ENCODE measurements around the gene RDH5. TPM values are rescaled to one million over a fixed set of nuclear protein-coding genes. Genes with fewer than 3 reads are reported as not detected.

The RDH5 gene
- total and polyA plus RNA-seq, 2 donors from 2014 or later: 11.1 to 30.2 TPM

DNA sequence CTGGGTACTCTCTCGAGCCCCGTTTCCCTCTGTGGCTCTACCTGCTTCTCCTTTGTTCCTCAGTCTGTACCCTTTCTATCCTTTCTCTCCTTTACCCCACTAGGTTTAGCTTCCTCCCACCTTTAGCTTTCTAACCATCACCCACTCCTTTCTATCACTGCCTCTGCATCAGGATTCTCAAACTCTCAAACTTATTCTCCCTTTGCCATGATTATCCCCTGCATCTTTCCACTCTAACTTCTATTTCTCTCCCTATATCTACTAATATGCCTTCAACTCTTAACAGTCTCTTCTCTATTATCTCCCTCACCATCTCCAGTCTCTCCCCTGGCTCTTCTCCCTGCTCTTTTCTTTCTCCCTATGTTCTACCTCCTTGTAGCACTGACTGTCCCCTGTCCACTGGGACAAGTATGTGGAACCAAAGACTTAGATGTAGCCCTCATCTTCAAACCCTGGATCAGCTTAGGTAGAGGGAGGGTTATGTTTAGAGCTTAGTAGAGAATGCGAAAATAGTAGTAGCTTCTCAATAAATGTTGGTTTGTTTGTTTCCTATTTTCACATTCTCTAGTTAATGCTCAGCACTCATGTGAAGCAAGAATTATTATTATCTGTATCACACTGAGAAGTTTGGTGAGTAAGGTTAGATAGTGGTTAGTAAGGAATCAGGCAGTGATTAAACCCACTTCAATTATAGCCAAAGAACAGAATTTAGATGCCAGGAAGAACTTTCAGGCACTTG lies 26.1 kb downstream of the RDH5 start:
- Histone ChIP-seq H3K27ac (ENCODE audit: low read depth in 2 of 2, low read length in 2 of 2) (no peak overlapping the region), H3K9me3 (ENCODE audit: control insufficient read depth in 2 of 3, insufficient read depth in 1 of 3, low read length in 3 of 3) (no peaks in the 10 kb centered on the region), H3K4me1 (ENCODE audit: control insufficient read depth in 2 of 3, insufficient read depth in 2 of 3, low read depth in 1 of 3, low read length in 3 of 3) (peaks cover 2 to 15% (median 4%) of the 10 kb centered on the region in 3 donors), H3K27me3 (ENCODE audit: control insufficient read depth, insufficient read depth, low read length) (no peaks in the 10 kb centered on the region), H3K4me3 (ENCODE audit: low read length in 3 of 3) (peak overlapping the region in 1 of 3 donors; percentile 15), H3K9ac (ENCODE audit: low read length in 3 of 3) (no peak overlapping the region), H3K36me3 (ENCODE audit: control insufficient read depth in 2 of 3, insufficient read depth in 3 of 3, low read length in 3 of 3) (peaks cover 0 to under 1% (median 0%) of the 10 kb centered on the region in 3 donors)
- FAIRE-seq (no peak), DNase-seq (no peak)
- intact Hi-C loops (cut with DNase I): loop anchor here (10.0 kb wide), 1 partner anchor 48 kb away; no protein-coding TSS in a partner anchor
- TF ChIP-seq, protein P1, sequence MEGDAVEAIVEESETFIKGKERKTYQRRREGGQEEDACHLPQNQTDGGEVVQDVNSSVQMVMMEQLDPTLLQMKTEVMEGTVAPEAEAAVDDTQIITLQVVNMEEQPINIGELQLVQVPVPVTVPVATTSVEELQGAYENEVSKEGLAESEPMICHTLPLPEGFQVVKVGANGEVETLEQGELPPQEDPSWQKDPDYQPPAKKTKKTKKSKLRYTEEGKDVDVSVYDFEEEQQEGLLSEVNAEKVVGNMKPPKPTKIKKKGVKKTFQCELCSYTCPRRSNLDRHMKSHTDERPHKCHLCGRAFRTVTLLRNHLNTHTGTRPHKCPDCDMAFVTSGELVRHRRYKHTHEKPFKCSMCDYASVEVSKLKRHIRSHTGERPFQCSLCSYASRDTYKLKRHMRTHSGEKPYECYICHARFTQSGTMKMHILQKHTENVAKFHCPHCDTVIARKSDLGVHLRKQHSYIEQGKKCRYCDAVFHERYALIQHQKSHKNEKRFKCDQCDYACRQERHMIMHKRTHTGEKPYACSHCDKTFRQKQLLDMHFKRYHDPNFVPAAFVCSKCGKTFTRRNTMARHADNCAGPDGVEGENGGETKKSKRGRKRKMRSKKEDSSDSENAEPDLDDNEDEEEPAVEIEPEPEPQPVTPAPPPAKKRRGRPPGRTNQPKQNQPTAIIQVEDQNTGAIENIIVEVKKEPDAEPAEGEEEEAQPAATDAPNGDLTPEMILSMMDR (IDR thresholded peaks at IDR 0.05; ENCODE audit: borderline replicate concordance, extremely low read depth, insufficient read depth): no peak

DNA sequence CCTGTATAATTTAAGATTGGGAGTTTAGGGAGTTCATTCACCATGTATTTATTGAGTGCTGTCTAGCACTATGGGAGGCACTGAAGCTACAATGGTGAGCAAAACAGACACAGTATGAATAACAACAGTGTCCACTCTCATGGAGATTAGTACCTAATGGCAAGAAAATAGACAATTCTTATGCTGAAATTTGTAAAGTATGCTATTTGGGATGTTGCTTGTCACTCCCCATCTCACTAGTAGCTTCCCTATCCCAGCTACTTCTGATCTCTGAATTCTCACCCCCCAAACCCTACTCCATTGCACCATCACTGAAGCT lies 26.7 kb downstream of the RDH5 start:
- no peak overlapping the region for H3K4me3 ChIP-seq (ENCODE audit: low read length in 3 of 3)
- H3K9me3 ChIP-seq (ENCODE audit: control insufficient read depth in 2 of 3, insufficient read depth in 1 of 3, low read length in 3 of 3): no peaks in the 10 kb centered on the region
- no peak overlapping the region for H3K9ac ChIP-seq (ENCODE audit: low read length in 3 of 3)
- peaks cover 0 to 5% (median 3%) of the 10 kb centered on the region in 3 donors for H3K36me3 ChIP-seq (ENCODE audit: control insufficient read depth in 2 of 3, insufficient read depth in 3 of 3, low read length in 3 of 3)
- no peak for FAIRE-seq
- H3K4me1 ChIP-seq (ENCODE audit: control insufficient read depth in 2 of 3, insufficient read depth in 2 of 3, low read depth in 1 of 3, low read length in 3 of 3): peaks cover 2 to 15% (median 4%) of the 10 kb centered on the region in 3 donors
- intact Hi-C loops (cut with DNase I): loop anchor here (10.0 kb wide), 1 partner anchor 48 kb away; no protein-coding TSS in a partner anchor
- TF ChIP-seq, protein P1 (IDR thresholded peaks at IDR 0.05; ENCODE audit: borderline replicate concordance, extremely low read depth, insufficient read depth): no peak
- H3K27me3 ChIP-seq (ENCODE audit: control insufficient read depth, insufficient read depth, low read length): no peaks in the 10 kb centered on the region
- H3K27ac ChIP-seq (ENCODE audit: low read depth in 2 of 2, low read length in 2 of 2): no peak overlapping the region
- no peak for DNase-seq

DNA sequence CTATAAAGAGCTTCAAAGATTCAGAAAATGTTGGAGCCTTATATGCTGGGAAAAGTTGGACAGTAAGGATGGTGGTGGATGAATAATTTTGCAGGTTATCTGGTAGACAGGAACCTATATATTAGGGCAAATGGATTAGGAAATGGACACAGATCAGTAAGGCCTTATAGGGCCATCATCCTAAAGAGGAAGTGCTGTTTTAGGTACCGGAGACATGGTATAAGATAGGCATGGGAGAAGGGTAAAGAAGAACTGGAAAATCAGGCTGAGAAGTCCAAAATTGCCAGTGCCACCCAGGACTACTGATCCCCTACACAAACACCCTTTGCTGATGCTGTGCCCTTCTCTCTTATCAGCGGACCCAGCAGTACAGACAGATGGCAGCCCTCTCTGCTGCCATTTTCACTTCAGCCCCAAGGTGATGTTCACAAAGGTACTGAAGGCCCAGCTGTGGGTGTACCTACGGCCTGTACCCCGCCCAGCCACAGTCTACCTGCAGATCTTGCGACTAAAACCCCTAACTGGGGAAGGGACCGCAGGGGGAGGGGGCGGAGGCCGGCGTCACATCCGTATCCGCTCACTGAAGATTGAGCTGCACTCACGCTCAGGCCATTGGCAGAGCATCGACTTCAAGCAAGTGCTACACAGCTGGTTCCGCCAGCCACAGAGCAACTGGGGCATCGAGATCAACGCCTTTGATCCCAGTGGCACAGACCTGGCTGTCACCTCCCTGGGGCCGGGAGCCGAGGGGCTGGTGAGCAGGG lies 28.2 kb downstream of the RDH5 start:
- TF ChIP-seq, protein P1 (IDR thresholded peaks at IDR 0.05; ENCODE audit: borderline replicate concordance, extremely low read depth, insufficient read depth): no peak
- DNase-seq: no peak
- intact Hi-C loops (cut with DNase I): loop anchor here (10.0 kb wide), 1 partner anchor 46 kb away; no protein-coding TSS in a partner anchor

More for the DNA sequence above, 28.2 kb downstream of the RDH5 start:
- peaks cover 0 to 13% (median 9%) of the 10 kb centered on the region in 3 donors for H3K36me3 ChIP-seq (ENCODE audit: control insufficient read depth in 2 of 3, insufficient read depth in 3 of 3, low read length in 3 of 3)
- H3K27ac ChIP-seq (ENCODE audit: low read depth in 2 of 2, low read length in 2 of 2): no peak overlapping the region
- no peaks in the 10 kb centered on the region for H3K27me3 ChIP-seq (ENCODE audit: control insufficient read depth, insufficient read depth, low read length)
- peaks cover 0 to 11% (median 4%) of the 10 kb centered on the region in 3 donors for H3K4me1 ChIP-seq (ENCODE audit: control insufficient read depth in 2 of 3, insufficient read depth in 2 of 3, low read depth in 1 of 3, low read length in 3 of 3)
- no peak for FAIRE-seq
- H3K9ac ChIP-seq (ENCODE audit: low read length in 3 of 3): no peak overlapping the region
- H3K9me3 ChIP-seq (ENCODE audit: control insufficient read depth in 2 of 3, insufficient read depth in 1 of 3, low read length in 3 of 3): no peaks in the 10 kb centered on the region
- H3K4me3 ChIP-seq (ENCODE audit: low read length in 3 of 3): no peak overlapping the region

All from kidney (tissue), 14 donors.